HG02973 (cell line): Measurements from ENCODE around the gene ANKRD62.

Experiments used
- ATAC-seq: cut with Tn5 transposase; IDR thresholded peaks from one replicate; pipeline ENCODE4 v1.9.1; 2021; ENCODE audit warnings: moderate library complexity; ENCODE audit not compliant: unreplicated experiment

ANKRD62 gene

GRCh38 chr18:12093520-12094257 lies at the start of gene ANKRD62:
ANKRD62 (plus strand) TSS chr18:12093843; CDS start chr18:12094018, 175 bp downstream.
- ATAC-seq = no peak

GRCh38 chr18:12044591-12044990 lies 49.1 kb upstream of the ANKRD62 start:
- no peak for ATAC-seq

- no peak for ATAC-seq
These were observed 47.4 kb upstream of the ANKRD62 start for GRCh38 chr18:12046046-12046750.

DNA sequence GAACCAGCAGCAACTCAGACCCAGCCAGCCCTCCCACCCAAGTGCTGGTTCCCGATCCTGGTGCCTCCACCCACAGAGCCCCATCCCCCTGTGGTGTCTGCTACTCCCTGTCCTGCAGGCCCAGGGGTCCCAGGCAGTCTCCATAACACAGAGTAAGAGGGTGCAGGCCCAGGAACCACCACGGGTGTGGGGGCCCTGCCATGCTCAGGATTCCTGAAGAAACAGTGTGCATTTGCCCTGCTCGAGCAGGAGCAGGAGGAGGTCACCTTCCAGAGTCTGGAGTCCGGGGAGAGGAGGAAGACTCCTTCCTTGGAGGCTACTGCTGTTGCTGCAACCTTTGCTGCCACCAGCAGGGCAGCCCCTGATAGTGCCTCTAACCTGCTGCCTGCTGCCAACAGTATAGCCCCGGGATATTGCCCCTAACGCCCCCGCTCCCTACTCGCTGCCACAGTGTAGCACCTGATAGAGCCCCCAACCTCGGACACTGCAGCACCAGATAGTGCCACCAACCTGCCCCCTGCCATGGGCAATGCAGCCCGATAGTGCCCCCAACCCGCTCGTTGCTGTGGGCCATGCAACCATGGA lies 46.8 kb upstream of the ANKRD62 start:
- ATAC-seq = no peak

- no peak for ATAC-seq
These were observed 45.4 kb upstream of the ANKRD62 start for GRCh38 chr18:12048010-12048826.

GRCh38 chr18:12048827-12049175 lies 44.8 kb upstream of the ANKRD62 start:
- no peak for ATAC-seq

DNA sequence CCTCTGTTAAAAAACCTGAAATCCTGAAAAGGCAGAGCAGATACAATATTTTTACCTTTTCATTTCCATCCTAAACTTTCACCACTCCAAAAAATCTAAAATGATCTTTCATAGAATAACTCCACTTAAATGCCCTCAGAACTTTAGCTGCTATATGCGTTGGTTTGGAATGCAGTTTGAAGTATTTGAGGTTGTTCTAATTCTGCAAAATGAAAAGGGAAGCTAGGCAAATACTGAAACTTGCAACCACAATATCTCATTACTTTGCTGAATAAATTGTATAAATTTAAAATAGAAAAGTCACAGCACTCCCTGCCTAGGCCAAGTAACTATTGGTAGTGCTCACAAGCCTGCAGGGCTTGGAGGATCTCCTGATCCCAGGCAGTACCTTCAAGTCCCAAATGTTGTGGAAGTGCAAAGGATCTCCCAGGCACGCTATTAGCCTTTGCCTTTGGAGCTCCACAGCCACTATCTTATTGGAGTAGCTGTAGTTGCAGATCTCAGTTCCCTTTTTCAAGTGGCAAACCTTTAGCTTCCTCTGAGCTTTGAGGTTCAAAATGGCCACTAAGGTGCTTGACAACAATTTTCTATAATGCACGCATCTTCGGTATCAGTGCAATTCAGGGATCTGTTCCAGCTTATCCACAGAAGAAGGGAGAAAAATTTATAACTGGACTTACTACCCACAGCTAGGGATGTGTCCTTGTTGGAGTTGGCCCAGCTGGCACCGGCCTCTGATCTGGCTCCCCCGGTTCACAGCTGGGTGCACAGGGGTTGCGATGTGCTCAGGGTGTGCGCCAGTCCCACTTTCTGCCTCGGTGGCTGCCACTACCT lies 43.4 kb upstream of the ANKRD62 start:
- ATAC-seq = peak; percentile 92

DNA sequence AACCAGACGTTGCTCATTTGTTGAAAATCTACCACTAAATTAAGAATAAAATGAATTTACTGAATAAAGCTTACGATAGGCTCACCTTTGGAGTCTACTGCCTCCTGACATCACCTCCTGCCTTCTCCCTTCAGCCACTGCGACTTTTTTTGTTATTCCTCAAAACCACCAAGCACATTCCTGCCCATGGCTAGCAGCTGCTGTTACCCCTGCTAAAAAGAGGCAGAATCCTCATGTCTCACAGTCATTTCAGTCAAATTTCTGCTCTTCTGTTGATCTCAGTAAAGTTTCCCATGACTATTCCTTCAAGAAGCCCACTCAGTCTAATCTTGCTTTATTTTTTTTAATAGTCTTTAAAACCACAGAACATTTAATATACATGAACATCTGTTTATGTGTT lies 40.8 kb upstream of the ANKRD62 start:
- ATAC-seq = no peak

GRCh38 chr18:12053289-12053688 lies 40.4 kb upstream of the ANKRD62 start:
- no peak for ATAC-seq

- ATAC-seq = no peak
These were observed 37.4 kb upstream of the ANKRD62 start for GRCh38 chr18:12056034-12056883.

- no peak for ATAC-seq
These were observed 36.7 kb upstream of the ANKRD62 start for GRCh38 chr18:12056884-12057402.

GRCh38 chr18:12057419-12058039 lies 36.1 kb upstream of the ANKRD62 start:
- ATAC-seq = no peak

DNA sequence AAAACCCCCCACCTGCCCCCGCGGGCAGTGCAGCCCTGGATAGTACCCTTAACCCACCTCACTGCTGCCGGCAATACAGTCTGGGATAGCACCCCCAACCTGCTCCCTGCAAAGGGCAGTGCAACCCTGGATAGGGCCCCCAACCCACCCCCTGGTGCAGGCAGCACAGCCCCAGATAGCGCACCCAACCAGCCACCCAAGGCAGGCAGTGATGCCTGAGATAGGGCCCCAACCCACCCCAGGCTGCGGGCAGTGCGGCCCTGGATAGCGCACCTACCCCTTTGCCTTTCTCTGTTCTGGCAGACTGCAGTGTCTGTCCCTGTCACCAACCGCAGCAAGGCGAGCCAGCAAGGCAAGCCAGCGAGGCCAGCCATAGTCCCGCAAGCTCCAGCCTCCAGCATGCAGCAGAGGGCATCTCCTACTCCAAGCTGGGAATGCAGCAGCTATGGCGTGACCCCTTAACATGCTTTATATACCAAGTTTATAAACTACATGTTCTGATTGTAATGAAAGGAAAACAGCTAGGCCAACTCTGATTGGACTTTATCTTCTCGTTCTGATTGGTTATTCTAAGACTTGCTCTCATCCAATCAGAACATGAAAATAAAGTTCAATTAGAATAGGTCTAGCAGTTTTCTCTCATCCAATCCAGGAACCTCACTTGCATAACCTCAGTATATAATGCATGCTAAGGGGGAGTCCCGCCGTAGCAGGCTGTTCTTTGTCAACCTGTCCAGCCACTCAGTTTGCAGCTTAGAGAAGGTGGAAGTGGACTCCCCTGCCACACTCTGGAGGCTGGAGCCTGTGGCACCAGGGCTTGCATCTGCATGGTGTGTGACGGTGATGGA lies 34.1 kb upstream of the ANKRD62 start:
- ATAC-seq = no peak

- ATAC-seq = no peak
These were observed 33.3 kb upstream of the ANKRD62 start for GRCh38 chr18:12060182-12060870.

- ATAC-seq = no peak
These were observed 32.0 kb upstream of the ANKRD62 start for GRCh38 chr18:12061685-12062084.

DNA sequence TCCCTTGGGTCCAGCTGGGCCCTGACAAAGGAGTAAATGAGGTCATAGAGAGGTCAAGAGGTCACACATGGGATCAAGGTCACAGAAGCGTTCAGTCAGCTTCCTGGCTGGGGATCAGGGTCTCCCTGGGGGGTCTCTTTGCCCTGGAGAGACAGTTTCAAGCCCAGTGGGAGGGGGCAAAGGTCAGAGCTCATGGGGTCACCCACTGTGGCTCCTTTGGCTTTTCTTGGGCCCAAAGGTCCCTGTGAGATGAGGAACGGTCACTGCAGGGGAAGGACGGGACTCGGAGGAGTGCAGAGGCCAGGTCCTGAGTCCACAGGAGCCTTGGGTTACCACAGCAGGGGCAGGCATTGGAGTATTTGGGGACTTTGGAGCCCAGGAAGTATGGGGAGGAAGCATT lies 30.7 kb upstream of the ANKRD62 start:
- ATAC-seq = no peak

- ATAC-seq = no peak
These were observed 29.4 kb upstream of the ANKRD62 start for GRCh38 chr18:12064086-12064763.
